OCI-LY1 (cell line): Measurements from ENCODE around the gene NR2C2.

Experiments used
- EZH2 ChIP-seq: fragments of 200-600 bp; sonication (generic), shearing (Covaris generic); IDR thresholded peaks from 2 replicates; pipeline ENCODE4 v1.8.0; 2017; ENCODE audit warnings: borderline replicate concordance, mixed run types, mild to moderate bottlenecking, antibody characterized with exemption, low read length, moderate library complexity, mixed read lengths
- TF ChIP-seq, protein P1 (sequence below): fragments of 200-600 bp; sonication (generic), shearing (Covaris generic); IDR thresholded peaks from 2 replicates; pipeline ENCODE4 v1.5.1; 2017; ENCODE audit warnings: mild to moderate bottlenecking, antibody characterized with exemption, low read length, moderate library complexity, mixed read lengths

DNA sequence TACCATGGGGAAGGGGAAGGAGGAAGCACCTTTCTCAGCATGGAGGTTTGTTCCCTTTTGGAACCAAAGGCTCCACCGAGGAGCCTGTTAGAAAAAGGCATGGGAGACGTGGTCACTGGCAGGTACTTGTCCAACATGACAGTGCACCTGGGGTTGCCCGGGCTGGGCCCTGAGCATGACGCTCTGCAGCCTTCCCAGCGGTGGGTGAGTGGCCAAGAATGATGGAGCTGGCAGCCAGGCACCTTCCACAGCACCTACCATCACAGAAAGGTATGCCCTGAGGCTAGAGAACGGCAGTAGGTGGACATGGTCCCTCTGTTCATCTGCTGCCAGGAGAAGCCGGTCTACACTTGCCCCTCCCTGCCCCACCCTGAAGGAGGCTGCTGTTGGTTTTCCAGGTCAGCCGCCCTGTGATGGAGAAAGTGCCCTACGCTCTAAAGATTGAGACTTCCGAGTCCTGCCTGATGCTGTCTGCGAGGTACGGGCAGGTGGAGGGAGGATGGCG is 29.0 kb upstream of the NR2C2 start:
- TF ChIP-seq, protein P1, sequence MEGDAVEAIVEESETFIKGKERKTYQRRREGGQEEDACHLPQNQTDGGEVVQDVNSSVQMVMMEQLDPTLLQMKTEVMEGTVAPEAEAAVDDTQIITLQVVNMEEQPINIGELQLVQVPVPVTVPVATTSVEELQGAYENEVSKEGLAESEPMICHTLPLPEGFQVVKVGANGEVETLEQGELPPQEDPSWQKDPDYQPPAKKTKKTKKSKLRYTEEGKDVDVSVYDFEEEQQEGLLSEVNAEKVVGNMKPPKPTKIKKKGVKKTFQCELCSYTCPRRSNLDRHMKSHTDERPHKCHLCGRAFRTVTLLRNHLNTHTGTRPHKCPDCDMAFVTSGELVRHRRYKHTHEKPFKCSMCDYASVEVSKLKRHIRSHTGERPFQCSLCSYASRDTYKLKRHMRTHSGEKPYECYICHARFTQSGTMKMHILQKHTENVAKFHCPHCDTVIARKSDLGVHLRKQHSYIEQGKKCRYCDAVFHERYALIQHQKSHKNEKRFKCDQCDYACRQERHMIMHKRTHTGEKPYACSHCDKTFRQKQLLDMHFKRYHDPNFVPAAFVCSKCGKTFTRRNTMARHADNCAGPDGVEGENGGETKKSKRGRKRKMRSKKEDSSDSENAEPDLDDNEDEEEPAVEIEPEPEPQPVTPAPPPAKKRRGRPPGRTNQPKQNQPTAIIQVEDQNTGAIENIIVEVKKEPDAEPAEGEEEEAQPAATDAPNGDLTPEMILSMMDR: no peak
- no peak for TF ChIP-seq EZH2
